A673 (cell line): Measurements from ENCODE around the gene IMMP2L. TPM values are rescaled to one million over a fixed set of nuclear protein-coding genes. Genes with fewer than 3 reads are reported as not detected.

ENCODE experiments used
- BruUV-seq: library from RNA; stranded (reverse); fragments of 400-500 nt; replicated peaks from 2 replicates; lab custom pipeline; 2021; lab: Mats Ljungman, UMichigan
- CTCF ChIA-PET: fragments of 300-600 bp; sonication (Branson Sonifier 250); formaldehyde crosslinking; loops from one replicate; lab custom pipeline; 2022; ENCODE audit warnings: antibody characterized with exemption; lab: Charles Lee
- POLR2A ChIA-PET: fragments of 300-600 bp; sonication (Branson Sonifier 250); formaldehyde crosslinking; loops from one replicate; lab custom pipeline; 2022; ENCODE audit warnings: antibody characterized with exemption; ENCODE audit not compliant: low non-redundant PET; lab: Charles Lee
- DNase-seq: peaks from one replicate; pipeline ENCODE4 v3.0.0-alpha.2; 2015; ENCODE audit warnings: low spot score
- H3K27ac ChIP-seq: fragments of 200-600 bp; sonication (generic); 2 replicates; pipeline ENCODE4 v1.5.1; 2016; ENCODE audit warnings: mixed run types, low read depth, mild to moderate bottlenecking, mixed read lengths, antibody characterized with exemption, low read length; ENCODE audit not compliant: poor library complexity, severe bottlenecking
- H3K27me3 ChIP-seq: fragments of 200-600 bp; sonication (generic); replicated peaks from 2 replicates; pipeline ENCODE4 v1.6.1; 2017; ENCODE audit warnings: mixed run types, low read depth, mild to moderate bottlenecking, mixed read lengths, antibody characterized with exemption, low read length; ENCODE audit not compliant: insufficient read depth, poor library complexity
- H3K36me3 ChIP-seq: fragments of 200-600 bp; sonication (generic); 2 replicates; pipeline ENCODE4 v1.6.1; 2016; ENCODE audit warnings: mixed run types, mild to moderate bottlenecking, mixed read lengths, antibody characterized with exemption, low read length; ENCODE audit not compliant: insufficient read depth, poor library complexity, severe bottlenecking
- H3K4me1 ChIP-seq: fragments of 200-600 bp; sonication (generic); 2 replicates; pipeline ENCODE4 v1.6.1; 2017; ENCODE audit warnings: mixed run types, mild to moderate bottlenecking, mixed read lengths, antibody characterized with exemption, low read length; ENCODE audit not compliant: insufficient read depth, poor library complexity, severe bottlenecking
- H3K4me3 ChIP-seq: fragments of 200-600 bp; sonication (generic); 2 replicates; pipeline ENCODE4 v1.5.1; 2016; ENCODE audit warnings: low read depth, mixed run types, mild to moderate bottlenecking, mixed read lengths, low read length; ENCODE audit not compliant: poor library complexity, severe bottlenecking
- H3K9me3 ChIP-seq: fragments of 200-600 bp; sonication (generic); 2 replicates; pipeline ENCODE4 v1.6.1; 2016; ENCODE audit warnings: mixed run types, low read depth, mild to moderate bottlenecking, mixed read lengths, antibody characterized with exemption, low read length; ENCODE audit not compliant: poor library complexity, severe bottlenecking
- CTCF ChIP-seq: fragments of 300-800, 200-600 bp; sonication (generic); conservative IDR thresholded peaks from 2 replicates; pipeline ENCODE4 v1.5.1; 2017; ENCODE audit warnings: low read depth, mild to moderate bottlenecking, antibody characterized with exemption, low read length, moderate library complexity, mixed read lengths
- EZH2 ChIP-seq: fragments of 200-600 bp; sonication (generic); IDR thresholded peaks from 2 replicates; pipeline ENCODE4 v1.6.1; 2017; ENCODE audit warnings: borderline replicate concordance, low read depth, mild to moderate bottlenecking, mixed read lengths, antibody characterized with exemption, low read length; ENCODE audit not compliant: poor library complexity, severe bottlenecking
- intact Hi-C: fragments of 100-400 bp; cut with micrococcal nuclease; formaldehyde crosslinking; loops from one replicate; pipeline ENCODE4 v1.10.0; 2022; ENCODE audit not compliant: unreplicated experiment
- total RNA-seq: library from RNA; stranded (reverse); gene quantifications from 2 replicates; pipeline ENCODE4 v1.2.3, GENCODE V29; 2021

Gene IMMP2L
- total RNA-seq, 1 experiment from 2014 or later: 10.0 TPM

GRCh38 chr7:111560773-111561653 lies 1.3 kb downstream of the IMMP2L start:
- intact Hi-C loops: no loop called here
- TSS peak; percentile 64 for BruUV-seq
- CTCF ChIA-PET: no interaction called here

GRCh38 chr7:111558991-111559390 lies 3.3 kb downstream of the IMMP2L start:
- H3K4me1 ChIP-seq: peaks cover 35% of the 10 kb centered on the region
- intact Hi-C loops: no loop called here
- H3K27ac ChIP-seq: no peak overlapping the region
- TF ChIP-seq CTCF (no peak), EZH2 (no peak)
- no peaks in the 10 kb centered on the region for H3K36me3 ChIP-seq
- BruUV-seq: no TSS peak
- no peaks in the 10 kb centered on the region for H3K9me3 ChIP-seq
- peak; percentile 54 for DNase-seq
- ChIA-PET POLR2A (no interaction called here), CTCF (no interaction called here)
- no peaks in the 10 kb centered on the region for H3K27me3 ChIP-seq
- H3K4me3 ChIP-seq: no peak overlapping the region

More at GRCh38 chr7:111560773-111561653, 1.3 kb downstream of the IMMP2L start:
- POLR2A ChIA-PET: no interaction called here
- peak; percentile 42 for DNase-seq
- no peak for TF ChIP-seq EZH2
- TF ChIP-seq CTCF: no peak
- peak overlapping the region; percentile 68 for H3K4me3 ChIP-seq
- H3K9me3 ChIP-seq: no peaks in the 10 kb centered on the region
- H3K36me3 ChIP-seq: no peaks in the 10 kb centered on the region
- H3K4me1 ChIP-seq: peaks cover 35% of the 10 kb centered on the region
- H3K27ac ChIP-seq: peak overlapping the region; percentile 74
- no peaks in the 10 kb centered on the region for H3K27me3 ChIP-seq

GRCh38 chr7:111556977-111557376 lies 5.3 kb downstream of the IMMP2L start:
- no peaks in the 10 kb centered on the region for H3K9me3 ChIP-seq
- ChIA-PET CTCF (no interaction called here), POLR2A (interaction anchor here (0.7 kb wide), 1 partner anchor 227 kb away, joined by 6 read pairs; no protein-coding TSS in a partner anchor)
- H3K36me3 ChIP-seq: no peaks in the 10 kb centered on the region
- intact Hi-C loops: no loop called here
- no peak for TF ChIP-seq CTCF
- TF ChIP-seq EZH2: no peak
- H3K27me3 ChIP-seq: no peaks in the 10 kb centered on the region
- no TSS peak for BruUV-seq
- H3K4me3 ChIP-seq: no peak overlapping the region
- H3K4me1 ChIP-seq: peaks cover 35% of the 10 kb centered on the region
- H3K27ac ChIP-seq: no peak overlapping the region
- no peak for DNase-seq
